Hepatocyte (in vitro differentiated cells): ENCODE data around the gene AMPH. TPM values are rescaled to one million over a fixed set of nuclear protein-coding genes. Genes with fewer than 3 reads are reported as not detected.

Experiments
- DNase-seq: peaks from one replicate; pipeline ENCODE4 v3.0.0-alpha.2; 2016; ENCODE audit warnings: low spot score
- H2AFZ ChIP-seq: fragments of 200-600 bp; sonication (generic); 2 replicates; pipeline ENCODE4 v1.6.0; 2016; ENCODE audit warnings: antibody characterized with exemption, mild to moderate bottlenecking
- H3K27ac ChIP-seq: fragments of 200-600 bp; sonication (generic); 2 replicates; pipeline ENCODE4 v1.5.1; 2016; ENCODE audit warnings: mild to moderate bottlenecking
- H3K27me3 ChIP-seq: fragments of 200-600 bp; sonication (generic); 2 replicates; pipeline ENCODE4 v1.6.1; 2016
- H3K36me3 ChIP-seq: fragments of 200-600 bp; sonication (generic); replicated peaks from 2 replicates; pipeline ENCODE4 v1.5.1; 2016; ENCODE audit warnings: low read depth; ENCODE audit not compliant: insufficient read depth
- H3K4me1 ChIP-seq: fragments of 200-600 bp; sonication (generic); 2 replicates; pipeline ENCODE4 v1.5.1; 2016; ENCODE audit warnings: mild to moderate bottlenecking, moderate library complexity; ENCODE audit not compliant: insufficient read depth
- H3K4me2 ChIP-seq: fragments of 200-600 bp; sonication (generic); 2 replicates; pipeline ENCODE4 v1.6.0; 2016
- H3K4me3 ChIP-seq: fragments of 200-600 bp; sonication (generic); 2 replicates; pipeline ENCODE4 v1.5.1; 2016; ENCODE audit warnings: mild to moderate bottlenecking
- H3K79me2 ChIP-seq: fragments of 200-600 bp; sonication (generic); 2 replicates; pipeline ENCODE4 v1.6.0; 2017; ENCODE audit warnings: mild to moderate bottlenecking
- H3K9me2 ChIP-seq: fragments of 200-600 bp; sonication (generic); replicated peaks from 2 replicates; pipeline ENCODE4 v1.6.0; 2017; ENCODE audit warnings: mild to moderate bottlenecking; ENCODE audit not compliant: insufficient read depth
- H3K9me3 ChIP-seq: fragments of 200-600 bp; sonication (generic); 2 replicates; pipeline ENCODE4 v1.5.1; 2016; ENCODE audit warnings: low read depth, mild to moderate bottlenecking
- H4K20me1 ChIP-seq: fragments of 200-600 bp; sonication (generic); 2 replicates; pipeline ENCODE4 v1.6.0; 2016; ENCODE audit warnings: mild to moderate bottlenecking; ENCODE audit not compliant: insufficient read depth, poor library complexity, severe bottlenecking
- CTCF ChIP-seq: fragments of 200-600 bp; sonication (generic); IDR thresholded peaks from 2 replicates; pipeline ENCODE4 v1.5.1; 2016; ENCODE audit warnings: antibody characterized with exemption, mild to moderate bottlenecking; ENCODE audit not compliant: poor library complexity
- EZH2 ChIP-seq: fragments of 200-600 bp; sonication (generic); IDR thresholded peaks from 2 replicates; pipeline ENCODE4 v1.6.1; 2016; ENCODE audit warnings: antibody characterized with exemption, mild to moderate bottlenecking, borderline replicate concordance
- EZH2phosphoT487 ChIP-seq: fragments of 200-600 bp; sonication (generic); IDR thresholded peaks from one replicate; pipeline ENCODE4 v1.6.1; 2018; ENCODE audit warnings: antibody characterized with exemption, mild to moderate bottlenecking, low read depth, moderate library complexity; ENCODE audit not compliant: unreplicated experiment, severe bottlenecking
- WGBS: methylation state at CpG from one replicate; pipeline ENCODE4 v1.1.6; 2016; ENCODE audit warnings: low lambda C conversion rate; ENCODE audit errors: missing lambda C conversion rate; 5-methylcytosine and 5-hydroxymethylcytosine counted together
- polyA plus RNA-seq: library from polyadenylated mRNA; unstranded; fragments of >200 nt; fragmentation: Nextera tagmentation; extraction: Ambion mirVana; gene quantifications from 2 replicates; pipeline ENCODE4 v1.2.1, GENCODE V29; 2016
- total RNA-seq: library from RNA; depleted of rRNA; stranded (reverse); fragments of >200 nt; gene quantifications from 2 replicates; pipeline ENCODE4 v1.2.3, GENCODE V29; 2014

AMPH gene
- total and polyA plus RNA-seq, 2 experiments from 2014 or later, result 2.0 to 2.8 TPM

GRCh38 chr7:38520741-38521140 lies 110.4 kb downstream of the AMPH start:
- Histone ChIP-seq H3K27me3 (no peaks in the 10 kb centered on the region), H3K4me1 (no peaks in the 10 kb centered on the region)
- 71% methylated on average over 2 of the region's 2 CpGs for WGBS

DNA sequence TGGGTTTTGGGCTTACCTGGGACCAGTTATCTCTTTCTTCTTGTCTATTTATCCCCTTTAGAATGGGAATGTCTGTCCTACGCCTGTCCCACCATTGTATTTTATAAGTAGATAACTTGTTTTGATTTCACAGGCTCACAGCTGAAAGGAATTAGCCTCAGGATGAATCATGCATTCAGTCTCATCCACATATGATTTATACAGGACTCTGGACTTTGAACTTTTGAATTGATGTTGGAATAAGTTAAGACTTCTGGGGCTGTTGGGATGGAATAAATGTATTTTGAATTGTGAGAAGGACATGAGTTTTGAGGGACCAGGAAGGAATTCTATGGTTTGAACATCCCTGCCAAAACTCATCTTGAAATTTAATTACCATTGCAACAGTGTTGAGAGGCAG lies 112.6 kb downstream of the AMPH start:
- H3K27ac ChIP-seq, result no peak overlapping the region
- H3K36me3 ChIP-seq, result no peaks in the 10 kb centered on the region
- WGBS, result 74% methylated on average over 1 of the region's 1 CpG
- no peaks in the 10 kb centered on the region for H3K9me2 ChIP-seq
- no peak overlapping the region for H3K4me2 ChIP-seq
- no peaks in the 10 kb centered on the region for H3K79me2 ChIP-seq
- TF ChIP-seq EZH2phosphoT487 (no peak), EZH2 (no peak), CTCF (no peak)
- no peak for DNase-seq
- no peak overlapping the region for H3K4me3 ChIP-seq
- no peaks in the 10 kb centered on the region for H4K20me1 ChIP-seq
- H2AFZ ChIP-seq, result no peak overlapping the region
- H3K9me3 ChIP-seq, result no peaks in the 10 kb centered on the region
- H3K27me3 ChIP-seq, result no peaks in the 10 kb centered on the region
- H3K4me1 ChIP-seq, result no peaks in the 10 kb centered on the region

More at GRCh38 chr7:38520741-38521140, 110.4 kb downstream of the AMPH start:
- no peaks in the 10 kb centered on the region for H3K9me2 ChIP-seq
- no peak for DNase-seq
- no peak overlapping the region for H3K4me3 ChIP-seq
- H3K9me3 ChIP-seq, result no peaks in the 10 kb centered on the region
- no peaks in the 10 kb centered on the region for H3K79me2 ChIP-seq
- H4K20me1 ChIP-seq, result no peaks in the 10 kb centered on the region
- no peak overlapping the region for H3K27ac ChIP-seq
- no peaks in the 10 kb centered on the region for H3K36me3 ChIP-seq
- TF ChIP-seq EZH2phosphoT487, result no peak
- TF ChIP-seq CTCF, result no peak
- TF ChIP-seq EZH2, result no peak
- no peak overlapping the region for H3K4me2 ChIP-seq
- H2AFZ ChIP-seq, result no peak overlapping the region

- 95% methylated on average over 2 of the region's 2 CpGs for WGBS
These were observed 118.5 kb downstream of the AMPH start for GRCh38 chr7:38512704-38513103.

More at GRCh38 chr7:38512704-38513103, 118.5 kb downstream of the AMPH start:
- no peak overlapping the region for H2AFZ ChIP-seq
- no peak overlapping the region for H3K4me3 ChIP-seq
- H3K9me3 ChIP-seq, result no peaks in the 10 kb centered on the region
- no peak overlapping the region for H3K4me2 ChIP-seq
- no peaks in the 10 kb centered on the region for H3K36me3 ChIP-seq
- H3K27ac ChIP-seq, result no peak overlapping the region
- no peaks in the 10 kb centered on the region for H3K27me3 ChIP-seq
- H3K4me1 ChIP-seq, result no peaks in the 10 kb centered on the region
- no peaks in the 10 kb centered on the region for H3K9me2 ChIP-seq
- TF ChIP-seq EZH2phosphoT487, result no peak
- TF ChIP-seq CTCF, result no peak
- no peak for TF ChIP-seq EZH2
- no peaks in the 10 kb centered on the region for H3K79me2 ChIP-seq
- H4K20me1 ChIP-seq, result no peaks in the 10 kb centered on the region
- no peak for DNase-seq
